MM.1S (cell line): Measurements from ENCODE around the gene PNPLA6.

ENCODE experiments used
- DNase-seq: peaks from one replicate; pipeline ENCODE4 v3.0.0-alpha.2; 2015
- H2AFZ ChIP-seq: fragments of 300-600 bp; sonication (generic); 2 replicates; pipeline ENCODE4 v1.6.0; 2016; ENCODE audit warnings: antibody characterized with exemption, low read length
- H3F3A ChIP-seq: fragments of 300-600 bp; sonication (generic); 2 replicates; pipeline ENCODE4 v1.6.1; 2016; ENCODE audit warnings: mild to moderate bottlenecking, antibody characterized with exemption, low read length, moderate library complexity, mixed read lengths; ENCODE audit not compliant: insufficient read depth
- H3K27ac ChIP-seq: fragments of 300-600 bp; sonication (generic); 2 replicates; pipeline ENCODE4 v1.5.1; 2016; ENCODE audit warnings: mild to moderate bottlenecking, low read length
- H3K27me3 ChIP-seq: fragments of 300-600 bp; sonication (generic); replicated peaks from 2 replicates; pipeline ENCODE4 v1.6.0; 2016; ENCODE audit warnings: low read length; ENCODE audit not compliant: insufficient read depth
- H3K36me3 ChIP-seq: fragments of 300-600 bp; sonication (generic); replicated peaks from 2 replicates; pipeline ENCODE4 v1.6.1; 2016; ENCODE audit warnings: mild to moderate bottlenecking, low read length, mixed read lengths; ENCODE audit not compliant: insufficient read depth
- H3K4me1 ChIP-seq: fragments of 300-600 bp; sonication (generic); 2 replicates; pipeline ENCODE4 v1.6.1; 2016; ENCODE audit warnings: low read length, mixed read lengths
- H3K4me2 ChIP-seq: fragments of 300-600 bp; sonication (generic); 2 replicates; pipeline ENCODE4 v1.6.0; 2016; ENCODE audit warnings: low read depth, low read length
- H3K4me3 ChIP-seq: fragments of 300-600 bp; sonication (generic); 2 replicates; pipeline ENCODE4 v1.5.1; 2016; ENCODE audit warnings: low read length, mixed read lengths
- H3K79me2 ChIP-seq: fragments of 300-600 bp; sonication (generic); 2 replicates; pipeline ENCODE4 v1.6.1; 2016; ENCODE audit warnings: mixed run types, low read length, mixed read lengths
- H3K9ac ChIP-seq: fragments of 300-600 bp; sonication (generic); 2 replicates; pipeline ENCODE4 v1.6.1; 2016; ENCODE audit warnings: low read length, mixed read lengths
- H3K9me2 ChIP-seq: fragments of 300-600 bp; sonication (generic); replicated peaks from 2 replicates; pipeline ENCODE4 v1.6.1; 2016; ENCODE audit warnings: mild to moderate bottlenecking, low read length, mixed read lengths; ENCODE audit not compliant: insufficient read depth
- H3K9me3 ChIP-seq: fragments of 300-600 bp; sonication (generic); replicated peaks from 2 replicates; pipeline ENCODE4 v1.6.1; 2016; ENCODE audit warnings: mild to moderate bottlenecking, low read length, mixed read lengths; ENCODE audit not compliant: insufficient read depth
- H4K20me1 ChIP-seq: fragments of 300-600 bp; sonication (generic); 2 replicates; pipeline ENCODE4 v1.6.1; 2016; ENCODE audit warnings: mild to moderate bottlenecking, low read length, moderate library complexity, mixed read lengths; ENCODE audit not compliant: insufficient read depth
- CTCF ChIP-seq: fragments of 300-600 bp; sonication (generic); IDR thresholded peaks from 2 replicates; pipeline ENCODE4 v1.5.1; 2016; ENCODE audit warnings: antibody characterized with exemption, low read length, mixed read lengths
- EZH2 ChIP-seq: fragments of 300-600 bp; sonication (generic); optimal IDR thresholded peaks from 2 replicates; pipeline ENCODE3; 2017; ENCODE audit warnings: low read depth, mild to moderate bottlenecking, antibody characterized with exemption, low read length, mixed read lengths
- EZH2phosphoT487 ChIP-seq: fragments of 300-600 bp; sonication (generic); IDR thresholded peaks from 2 replicates; pipeline ENCODE4 v1.6.1; 2018; ENCODE audit warnings: antibody characterized with exemption, low read length

Gene PNPLA6

GRCh38 chr19:7502552-7502951 is 33.0 kb upstream of the PNPLA6 start:
- Histone ChIP-seq H2AFZ (no peak overlapping the region), H3K4me3 (no peak overlapping the region), H3K4me1 (no peaks in the 10 kb centered on the region), H3K36me3 (no peaks in the 10 kb centered on the region), H3K9ac (no peak overlapping the region), H3K79me2 (no peaks in the 10 kb centered on the region), H3K27me3 (peaks cover 47% of the 10 kb centered on the region), H4K20me1 (no peaks in the 10 kb centered on the region), H3K9me2 (no peaks in the 10 kb centered on the region), H3F3A (no peaks in the 10 kb centered on the region; the same call in 1 of the 2 replicates), H3K4me2 (no peak overlapping the region), H3K9me3 (no peaks in the 10 kb centered on the region), H3K27ac (no peak overlapping the region)
- TF ChIP-seq EZH2phosphoT487 (no peak), EZH2 (no peak), CTCF (no peak)
- no peak for DNase-seq

- TF ChIP-seq EZH2phosphoT487 (no peak), CTCF (no peak), EZH2 (no peak)
- no peak overlapping the region for H3K4me2 ChIP-seq
- no peaks in the 10 kb centered on the region for H3K4me1 ChIP-seq
These were observed 30.8 kb upstream of the PNPLA6 start for GRCh38 chr19:7504684-7505083.

GRCh38 chr19:7505288-7505681 is 30.2 kb upstream of the PNPLA6 start:
- 0 out of 2 replicates have a peak overlapping the region, but pooled peaks have one; percentile 47 for H2AFZ ChIP-seq
- DNase-seq: peak; percentile 39
- H3F3A ChIP-seq: no peaks in the 10 kb centered on the region; the same call in 1 of the 2 replicates
- peak overlapping the region; percentile 69 for H3K4me2 ChIP-seq
- no peaks in the 10 kb centered on the region for H4K20me1 ChIP-seq
- TF ChIP-seq EZH2phosphoT487 (no peak), CTCF (no peak), EZH2 (no peak)
- no peaks in the 10 kb centered on the region for H3K4me1 ChIP-seq
- H3K4me3 ChIP-seq: peak overlapping the region; percentile 42; the same call in 1 of the 2 replicates
- H3K27ac ChIP-seq: no peak overlapping the region
- H3K36me3 ChIP-seq: no peaks in the 10 kb centered on the region
- H3K27me3 ChIP-seq: peaks cover 38% of the 10 kb centered on the region
- no peaks in the 10 kb centered on the region for H3K9me3 ChIP-seq
- H3K9ac ChIP-seq: no peak overlapping the region
- H3K79me2 ChIP-seq: no peaks in the 10 kb centered on the region
- H3K9me2 ChIP-seq: no peaks in the 10 kb centered on the region

More at GRCh38 chr19:7504684-7505083, 30.8 kb upstream of the PNPLA6 start:
- H3K27ac ChIP-seq: no peak overlapping the region
- peaks cover 36% of the 10 kb centered on the region for H3K27me3 ChIP-seq
- no peak overlapping the region for H3K4me3 ChIP-seq
- DNase-seq: no peak
- H3K9ac ChIP-seq: no peak overlapping the region
- H3K36me3 ChIP-seq: no peaks in the 10 kb centered on the region
- H3K9me3 ChIP-seq: no peaks in the 10 kb centered on the region
- H3F3A ChIP-seq: no peaks in the 10 kb centered on the region; the same call in 1 of the 2 replicates
- H4K20me1 ChIP-seq: no peaks in the 10 kb centered on the region
- H3K9me2 ChIP-seq: no peaks in the 10 kb centered on the region
- H2AFZ ChIP-seq: no peak overlapping the region
- H3K79me2 ChIP-seq: no peaks in the 10 kb centered on the region
